ENCODE measurements around the gene STAB1. TPM values are rescaled to one million over a fixed set of nuclear protein-coding genes. Genes with fewer than 3 reads are reported as not detected.

STAB1 gene
- total RNA-seq, 2 donors from 2014 or later: 51.4 to 111 TPM

GRCh38 chr3:52481819-52482521, 13.2 kb upstream of the STAB1 start:
- DNase-seq (no peak), ATAC-seq (no peak)
- intact Hi-C loops (cut with DNase I, micrococcal nuclease): no loop called here

- no peak for DNase-seq
- no peak for ATAC-seq
- intact Hi-C loops (cut with DNase I, micrococcal nuclease): no loop called here
These were observed 12.1 kb upstream of the STAB1 start for GRCh38 chr3:52483081-52483480.

GRCh38 chr3:52483577-52484381, 11.4 kb upstream of the STAB1 start:
- DNase-seq (no peak), ATAC-seq (no peak)
- intact Hi-C loops (cut with DNase I, micrococcal nuclease): no loop called here

GRCh38 chr3:52484680-52485461, 10.3 kb upstream of the STAB1 start:
- ATAC-seq: no peak
- intact Hi-C loops (cut with DNase I, micrococcal nuclease): no loop called here
- no peak for DNase-seq

- intact Hi-C loops (cut with DNase I, micrococcal nuclease): no loop called here
- ATAC-seq (no peak), DNase-seq (no peak)
These were observed 7.9 kb upstream of the STAB1 start for GRCh38 chr3:52487050-52487787.

- DNase-seq (no peak), ATAC-seq (no peak)
- intact Hi-C loops (cut with DNase I, micrococcal nuclease): no loop called here
These were observed 7.1 kb upstream of the STAB1 start for GRCh38 chr3:52487788-52488691.

GRCh38 chr3:52488746-52489145, 6.4 kb upstream of the STAB1 start:
- ATAC-seq (no peak), DNase-seq (no peak)
- intact Hi-C loops (cut with DNase I, micrococcal nuclease): no loop called here

GRCh38 chr3:52489453-52489852, 5.7 kb upstream of the STAB1 start:
- ATAC-seq (no peak), DNase-seq (no peak)
- intact Hi-C loops (cut with DNase I, micrococcal nuclease): no loop called here

GRCh38 chr3:52490035-52490938, 4.9 kb upstream of the STAB1 start:
- DNase-seq: no peak
- intact Hi-C loops (cut with DNase I, micrococcal nuclease): no loop called here
- no peak for ATAC-seq

GRCh38 chr3:52490939-52491526, 4.1 kb upstream of the STAB1 start:
- ATAC-seq (no peak), DNase-seq (no peak)
- intact Hi-C loops (cut with DNase I, micrococcal nuclease): no loop called here

- ATAC-seq (no peak), DNase-seq (no peak)
- intact Hi-C loops (cut with DNase I, micrococcal nuclease): no loop called here
These were observed 3.1 kb upstream of the STAB1 start for GRCh38 chr3:52492059-52492458.

- ATAC-seq: no peak
- intact Hi-C loops (cut with DNase I, micrococcal nuclease): no loop called here
- DNase-seq: no peak
These were observed 1.7 kb upstream of the STAB1 start for GRCh38 chr3:52493232-52494017.

- DNase-seq (no peak), ATAC-seq (no peak)
- intact Hi-C loops (cut with DNase I, micrococcal nuclease): no loop called here
These were observed 693 bp upstream of the STAB1 start for GRCh38 chr3:52494445-52494844.

GRCh38 chr3:52495777-52496602, 852 bp downstream of the STAB1 start:
- intact Hi-C loops (cut with DNase I, micrococcal nuclease): no loop called here
- DNase-seq: no peak
- ATAC-seq: peak; percentile 17

Data from left colon (tissue), 2 donors.